GM19023 (cell line): ENCODE measurements around the gene NUMBL.
"Not testable (repeated sequence)": the region's sequence is repeated elsewhere in the genome, so short reads cannot be mapped to it uniquely, and the experiment has no call there.

ENCODE experiments used
- ATAC-seq: cut with Tn5 transposase; IDR thresholded peaks from one replicate; pipeline ENCODE4 v1.9.1; 2021; ENCODE audit warnings: mild to moderate bottlenecking, moderate library complexity; ENCODE audit not compliant: unreplicated experiment

Gene NUMBL

DNA sequence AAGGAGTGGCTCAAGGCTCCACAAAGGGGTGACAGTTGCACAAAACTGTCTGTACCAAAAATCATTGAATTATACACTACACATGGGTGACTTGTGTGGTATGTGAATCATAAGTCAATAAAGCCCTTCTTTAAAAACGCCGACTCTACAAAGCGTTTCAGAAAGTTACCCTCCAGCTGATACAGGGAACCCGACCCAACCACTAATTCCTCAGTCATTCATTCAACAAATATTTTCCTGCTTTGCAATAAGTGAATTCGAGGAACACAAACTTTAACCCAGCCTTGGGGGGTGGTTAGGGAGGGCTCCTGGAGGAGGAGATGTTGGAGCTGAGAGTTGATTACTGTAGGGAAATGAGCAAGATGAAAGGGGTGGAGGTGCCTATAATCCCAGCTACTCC is 57.2 kb downstream of the NUMBL start:
- no peak for ATAC-seq

DNA sequence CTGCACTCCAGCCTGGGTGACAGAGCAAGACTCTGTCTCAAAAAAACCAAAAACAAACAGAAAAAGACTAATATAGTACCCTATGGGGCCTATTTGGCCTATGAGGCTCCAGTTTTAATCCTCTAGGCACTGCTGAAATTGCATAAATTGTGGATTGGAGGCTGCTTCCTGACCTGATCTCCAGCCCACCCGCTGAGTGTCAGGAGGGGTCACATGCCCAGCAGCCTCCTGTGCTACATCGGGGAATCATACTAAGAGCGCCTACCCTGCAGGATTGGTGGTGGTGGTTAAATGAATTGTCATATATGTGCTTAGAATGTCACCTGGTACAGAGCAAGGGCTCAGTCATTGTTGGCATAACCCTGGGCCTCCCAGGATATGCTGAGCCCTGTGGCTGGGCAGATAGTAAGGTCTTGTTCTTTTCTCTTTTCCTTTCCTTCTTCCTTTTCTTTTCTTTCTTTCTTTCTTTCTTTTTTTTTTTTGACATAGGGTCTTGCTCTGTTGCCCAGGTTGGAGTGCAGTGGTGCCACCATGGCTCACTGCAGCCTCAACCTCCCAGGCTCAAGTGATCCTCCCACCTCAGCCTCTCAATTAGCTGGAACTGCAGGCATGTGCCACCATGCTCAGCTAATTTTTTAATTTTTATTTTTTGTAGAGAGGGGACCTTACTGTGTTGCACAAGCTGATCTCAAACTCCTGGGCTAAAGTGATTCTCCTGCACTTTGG is 58.0 kb downstream of the NUMBL start:
- no peak for ATAC-seq

DNA sequence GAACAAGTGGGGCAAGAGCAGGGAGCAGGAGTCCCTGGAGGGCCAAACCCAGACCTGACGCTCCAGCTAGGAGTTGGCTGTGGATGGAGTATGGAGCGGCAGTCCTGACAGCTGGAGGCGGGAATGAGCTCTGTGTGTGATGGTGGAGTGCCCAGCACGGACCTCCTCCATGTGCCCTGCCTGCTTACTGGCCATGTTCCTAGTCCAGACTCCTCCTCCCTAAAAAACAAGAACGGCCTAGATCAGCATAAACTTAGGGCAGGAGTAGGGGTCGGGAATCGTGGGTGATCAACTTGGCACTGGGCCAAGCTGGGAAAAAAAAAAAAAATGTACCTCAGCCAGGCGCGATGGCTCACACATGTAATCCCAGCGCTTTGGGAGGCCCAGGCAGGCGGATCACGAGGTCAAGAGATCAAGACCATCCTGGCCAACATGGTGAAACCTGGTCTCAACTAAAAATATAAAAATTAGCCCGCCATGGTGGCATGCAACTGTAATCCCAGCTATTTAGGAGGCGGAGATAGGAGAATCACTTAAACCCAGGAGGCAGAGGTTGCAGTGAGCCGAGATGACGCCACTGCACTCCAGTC is 59.8 kb downstream of the NUMBL start:
- ATAC-seq, result no peak

DNA sequence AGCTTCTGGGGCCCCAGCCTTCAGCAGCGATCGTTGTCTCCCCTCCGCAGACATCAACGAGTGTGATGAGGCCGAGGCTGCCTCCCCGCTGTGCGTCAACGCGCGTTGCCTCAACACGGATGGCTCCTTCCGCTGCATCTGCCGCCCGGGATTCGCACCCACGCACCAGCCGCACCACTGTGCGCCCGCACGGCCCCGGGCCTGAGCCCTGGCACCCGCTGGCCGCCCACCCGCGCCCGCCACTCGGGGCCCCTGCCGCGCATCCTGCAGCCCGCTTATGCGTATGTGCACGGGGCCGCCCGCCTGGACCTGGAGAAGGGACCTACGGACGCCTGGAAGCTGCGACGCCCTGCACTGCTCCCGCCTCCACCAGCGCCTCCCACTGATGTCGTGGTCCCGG is 61.1 kb downstream of the NUMBL start:
- no peak for ATAC-seq

DNA sequence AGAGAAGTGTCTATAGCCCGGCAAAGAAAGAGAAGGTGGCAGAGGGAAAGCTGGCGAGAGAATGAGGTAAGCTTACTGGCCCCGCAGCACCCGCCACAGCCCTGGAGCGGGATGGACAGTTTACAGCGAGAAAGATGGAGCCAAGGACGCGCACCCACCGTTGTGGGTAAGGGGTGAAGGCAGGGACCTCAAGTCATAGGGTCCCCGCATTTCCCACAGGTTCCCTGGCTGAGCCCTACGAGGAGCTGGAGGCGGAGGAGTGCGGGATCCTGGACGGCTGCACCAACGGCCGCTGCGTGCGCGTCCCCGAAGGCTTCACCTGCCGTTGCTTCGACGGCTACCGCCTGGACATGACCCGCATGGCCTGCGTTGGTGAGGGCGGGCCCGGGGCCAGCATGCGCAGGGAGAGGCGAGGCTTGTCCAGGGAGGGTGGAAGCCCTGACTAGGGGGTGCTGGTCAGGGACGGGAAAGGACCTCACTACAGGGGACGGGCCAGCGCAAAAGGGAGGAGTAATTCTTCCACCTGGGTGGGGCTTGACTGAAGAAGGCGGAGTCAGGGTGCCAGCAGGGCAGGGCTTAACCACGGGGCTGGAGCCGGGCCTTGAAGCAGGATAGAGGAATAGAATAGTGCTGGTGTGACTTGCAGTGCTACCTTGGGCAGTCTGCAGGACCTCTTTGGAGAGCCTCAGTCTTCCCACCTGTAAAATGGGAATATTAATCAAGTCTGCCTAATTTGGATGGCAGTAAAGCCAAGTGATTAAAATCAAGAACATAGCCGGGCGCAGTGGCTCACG is 62.8 kb downstream of the NUMBL start:
- ATAC-seq, result no peak

DNA sequence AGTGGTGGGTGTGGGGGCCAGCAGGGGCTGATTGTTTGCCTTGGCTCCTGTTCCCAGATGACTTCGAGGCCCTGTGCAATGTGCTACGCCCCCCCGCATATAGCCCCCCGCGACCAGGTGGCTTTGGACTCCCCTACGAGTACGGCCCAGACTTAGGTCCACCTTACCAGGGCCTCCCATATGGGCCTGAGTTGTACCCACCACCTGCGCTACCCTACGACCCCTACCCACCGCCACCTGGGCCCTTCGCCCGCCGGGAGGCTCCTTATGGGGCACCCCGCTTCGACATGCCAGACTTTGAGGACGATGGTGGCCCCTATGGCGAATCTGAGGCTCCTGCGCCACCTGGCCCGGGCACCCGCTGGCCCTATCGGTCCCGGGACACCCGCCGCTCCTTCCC is 63.5 kb downstream of the NUMBL start:
- ATAC-seq, result no peak

DNA sequence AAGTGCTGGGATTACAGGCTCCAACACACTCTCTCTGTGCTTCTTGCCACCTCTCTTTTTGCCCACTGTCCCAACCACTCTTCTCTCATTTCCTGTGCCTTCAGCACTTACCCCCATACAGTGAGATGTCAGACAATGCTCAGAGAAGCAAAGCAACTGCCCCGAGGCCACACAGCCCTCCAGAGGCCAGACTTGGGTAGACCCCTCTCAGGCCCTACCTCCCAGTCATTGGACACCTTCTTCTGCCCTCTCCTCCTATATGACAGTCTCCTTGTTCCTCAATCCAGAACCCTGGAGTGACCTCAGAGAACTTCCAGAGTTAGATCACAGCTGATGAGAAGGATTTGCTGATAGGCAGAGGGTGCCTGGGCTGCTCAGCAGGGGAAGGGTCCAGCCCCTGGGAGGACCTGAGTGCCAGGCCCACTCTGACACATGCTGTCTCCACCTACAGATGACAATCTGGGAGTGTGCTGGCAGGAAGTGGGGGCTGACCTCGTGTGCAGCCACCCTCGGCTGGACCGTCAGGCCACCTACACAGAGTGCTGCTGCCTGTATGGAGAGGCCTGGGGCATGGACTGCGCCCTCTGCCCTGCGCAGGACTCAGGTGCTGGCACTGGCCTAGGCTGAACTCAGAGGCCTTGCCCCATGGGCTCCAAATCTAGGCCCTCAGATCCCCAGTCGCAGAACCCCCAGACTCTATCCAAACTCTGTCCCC is 64.9 kb downstream of the NUMBL start:
- no peak for ATAC-seq

DNA sequence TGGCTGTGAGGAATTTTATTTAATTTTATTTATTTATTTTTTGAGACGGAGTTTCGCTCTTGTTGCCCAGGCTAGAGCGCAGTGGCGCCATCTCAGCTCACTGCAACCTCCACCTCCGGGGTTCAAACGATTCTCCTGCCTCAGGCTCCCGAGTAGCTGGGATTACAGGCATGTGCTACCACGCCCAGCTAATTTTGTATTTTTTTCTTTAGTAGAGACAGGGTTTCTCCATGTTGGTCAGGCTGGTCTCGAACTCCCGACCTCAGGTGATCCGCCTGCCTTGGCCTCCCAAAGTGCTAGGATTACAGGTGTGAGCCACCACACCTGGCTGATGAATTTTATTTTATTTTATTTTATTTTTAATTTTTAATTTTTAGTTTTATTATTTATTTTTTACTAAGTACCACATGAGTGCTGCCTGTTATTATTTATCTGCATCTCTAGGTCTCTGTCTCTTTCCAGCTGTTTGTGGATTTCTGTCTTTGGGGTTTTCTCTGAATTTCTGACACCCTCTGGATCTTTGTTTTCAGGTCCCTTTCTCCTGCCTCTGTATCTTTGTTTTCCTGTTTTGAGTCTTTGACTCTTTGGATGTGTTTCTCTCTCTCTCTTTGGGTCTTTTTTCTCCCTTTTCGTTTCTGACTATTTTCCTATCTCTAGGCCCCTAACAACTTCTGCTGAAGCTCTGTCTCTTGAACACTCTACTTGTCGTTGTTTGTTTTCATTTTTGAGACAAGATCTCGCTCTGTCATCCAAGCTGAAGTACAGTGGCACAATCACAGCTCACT is 65.9 kb downstream of the NUMBL start:
- ATAC-seq, result not testable (repeated sequence)

DNA sequence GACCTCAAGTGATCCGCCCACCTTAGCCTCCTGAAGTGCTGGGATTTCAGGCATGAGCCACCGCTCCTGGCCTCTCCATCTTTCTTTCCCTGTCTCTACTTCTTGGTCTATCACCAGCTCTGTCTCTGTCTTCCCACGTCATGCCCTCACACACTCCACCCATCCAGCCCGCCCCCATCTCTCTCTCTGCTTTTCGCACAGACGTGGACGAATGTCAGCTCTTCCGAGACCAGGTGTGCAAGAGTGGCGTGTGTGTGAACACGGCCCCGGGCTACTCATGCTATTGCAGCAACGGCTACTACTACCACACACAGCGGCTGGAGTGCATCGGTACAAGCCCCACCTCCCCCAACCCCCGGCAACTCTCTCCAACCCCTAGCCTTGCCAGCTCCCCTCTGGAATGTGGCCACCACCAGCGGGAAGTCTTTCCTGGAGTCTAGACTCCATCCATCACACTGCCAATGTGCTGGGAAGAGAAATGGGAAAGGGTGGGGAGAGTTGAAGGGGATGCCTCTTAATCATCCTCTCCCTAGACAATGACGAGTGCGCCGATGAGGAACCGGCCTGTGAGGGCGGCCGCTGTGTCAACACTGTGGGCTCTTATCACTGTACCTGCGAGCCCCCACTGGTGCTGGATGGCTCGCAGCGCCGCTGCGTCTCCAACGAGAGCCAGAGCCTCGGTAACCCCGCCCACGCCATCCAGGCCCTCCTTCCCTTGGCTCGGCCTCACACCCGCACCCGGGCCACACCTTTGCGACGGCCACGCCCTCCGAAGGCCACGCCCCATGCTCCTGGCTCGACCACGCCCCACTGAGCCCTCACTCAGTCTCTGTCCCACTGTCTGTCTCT is 66.8 kb downstream of the NUMBL start:
- ATAC-seq, result no peak

DNA sequence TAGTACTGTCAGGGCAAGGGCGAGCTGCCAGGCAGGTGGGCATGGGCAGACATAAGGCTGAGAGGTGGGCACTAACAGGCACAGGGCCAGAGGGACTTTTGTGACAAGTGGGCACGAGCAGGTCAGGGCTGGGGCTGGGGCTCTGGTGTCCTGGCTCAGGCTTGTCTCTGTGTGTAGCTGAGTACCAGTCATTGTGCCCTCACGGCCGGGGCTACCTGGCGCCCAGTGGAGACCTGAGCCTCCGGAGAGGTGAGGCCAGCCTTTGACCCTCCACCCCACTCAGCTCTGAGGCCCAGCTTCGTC is 67.7 kb downstream of the NUMBL start:
- ATAC-seq, result no peak

DNA sequence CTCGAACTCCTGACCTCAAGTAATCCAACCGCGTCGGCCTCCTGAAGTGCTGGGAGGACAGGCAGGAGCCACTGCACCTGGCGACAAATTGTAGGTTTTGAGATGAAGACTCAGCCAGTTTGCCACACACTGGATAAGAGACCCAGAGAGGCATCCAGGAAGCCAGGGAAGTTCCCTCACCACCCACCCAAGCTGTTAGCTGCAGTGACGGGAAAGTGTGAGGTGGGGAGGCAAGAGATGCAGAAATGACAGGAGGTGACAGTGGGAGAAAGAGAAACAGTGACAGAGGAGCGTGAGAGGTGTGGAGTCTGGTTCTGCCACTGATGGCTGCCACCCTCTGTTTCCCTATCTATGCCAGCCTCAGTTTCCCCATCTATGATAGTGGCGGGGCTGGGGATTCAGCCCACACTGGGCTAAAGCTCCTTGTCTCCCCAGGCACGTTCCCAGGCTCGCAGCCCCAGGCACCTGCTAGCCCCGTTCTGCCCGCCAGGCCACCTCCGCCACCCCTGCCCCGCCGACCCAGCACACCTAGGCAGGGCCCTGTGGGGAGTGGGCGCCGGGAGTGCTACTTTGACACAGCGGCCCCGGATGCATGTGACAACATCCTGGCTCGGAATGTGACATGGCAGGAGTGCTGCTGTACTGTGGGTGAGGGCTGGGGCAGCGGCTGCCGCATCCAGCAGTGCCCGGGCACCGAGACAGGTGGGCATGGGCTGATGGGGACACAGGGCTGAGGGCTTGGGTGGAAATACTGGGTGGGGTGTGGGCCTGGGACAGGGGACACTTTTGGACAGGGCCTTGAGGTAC is 68.3 kb downstream of the NUMBL start:
- no peak for ATAC-seq

DNA sequence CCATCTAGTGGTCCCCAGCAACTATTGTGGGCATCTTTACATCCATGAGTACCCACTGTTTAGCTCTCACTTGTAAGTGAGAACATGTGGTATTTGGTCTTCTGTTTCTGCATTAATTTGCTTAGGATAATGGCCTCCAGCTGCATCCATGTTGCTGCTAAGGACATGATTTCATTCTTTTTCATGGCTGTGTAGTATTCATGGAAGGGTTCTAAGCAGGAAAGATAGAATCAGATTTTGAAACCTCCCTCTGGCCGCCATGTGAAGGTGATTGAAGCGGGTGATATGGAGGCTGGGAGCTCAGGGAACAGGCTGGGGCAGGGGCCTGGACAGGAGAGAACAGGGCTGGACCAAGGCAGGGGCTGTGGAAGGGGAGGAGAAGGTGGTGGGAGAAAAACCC is 69.2 kb downstream of the NUMBL start:
- no peak for ATAC-seq

DNA sequence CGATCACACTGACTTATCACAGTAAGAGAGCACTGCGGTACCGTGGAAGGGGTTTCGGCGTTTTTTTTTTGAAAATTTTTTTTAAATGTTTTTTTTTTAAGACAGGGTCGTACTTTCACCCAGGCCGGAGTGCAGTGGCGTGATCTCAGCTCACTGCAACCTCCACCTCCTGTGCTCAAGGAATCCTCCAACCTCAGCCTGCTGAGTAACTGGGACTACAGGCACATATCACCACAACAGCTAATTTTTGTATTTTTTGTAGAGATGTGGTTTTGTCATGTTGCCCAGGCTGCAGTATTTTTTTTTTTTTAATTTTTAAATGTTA is 70.3 kb downstream of the NUMBL start:
- ATAC-seq, result no peak

DNA sequence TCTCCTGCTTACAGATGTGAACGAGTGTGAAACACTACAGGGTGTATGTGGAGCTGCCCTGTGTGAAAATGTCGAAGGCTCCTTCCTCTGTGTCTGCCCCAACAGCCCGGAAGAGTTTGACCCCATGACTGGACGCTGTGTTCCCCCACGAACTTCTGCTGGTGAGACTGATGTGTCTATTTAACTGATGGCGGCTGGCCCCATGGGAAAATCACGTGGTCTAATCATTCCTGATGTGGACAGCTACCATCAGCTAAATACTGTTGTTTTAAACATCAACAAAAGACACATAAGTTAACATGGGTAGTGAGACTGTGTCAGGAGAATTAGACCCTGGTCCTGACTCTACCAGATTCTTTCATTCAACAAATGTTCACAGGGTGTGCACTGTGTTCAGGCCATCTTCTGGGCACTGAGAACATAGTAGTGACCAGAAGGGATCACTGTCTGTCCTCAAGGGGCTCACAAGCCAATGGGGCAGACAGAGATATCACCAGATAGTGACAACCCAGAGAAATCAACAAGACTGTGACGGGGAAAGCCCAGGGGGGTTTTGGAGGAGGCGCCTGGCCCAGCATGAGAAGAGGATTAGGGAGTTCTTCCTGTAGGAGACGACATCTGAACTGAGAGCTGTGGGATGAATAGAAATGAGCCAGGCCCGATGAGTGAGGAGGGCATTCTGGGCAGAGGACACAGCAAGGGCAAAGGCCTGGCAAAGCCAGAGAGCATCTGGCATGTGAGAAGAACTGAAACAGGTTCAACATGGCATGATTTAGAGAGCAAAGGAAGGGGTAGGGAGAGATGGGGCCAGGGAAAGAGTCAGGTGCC is 70.9 kb downstream of the NUMBL start:
- no peak for ATAC-seq

DNA sequence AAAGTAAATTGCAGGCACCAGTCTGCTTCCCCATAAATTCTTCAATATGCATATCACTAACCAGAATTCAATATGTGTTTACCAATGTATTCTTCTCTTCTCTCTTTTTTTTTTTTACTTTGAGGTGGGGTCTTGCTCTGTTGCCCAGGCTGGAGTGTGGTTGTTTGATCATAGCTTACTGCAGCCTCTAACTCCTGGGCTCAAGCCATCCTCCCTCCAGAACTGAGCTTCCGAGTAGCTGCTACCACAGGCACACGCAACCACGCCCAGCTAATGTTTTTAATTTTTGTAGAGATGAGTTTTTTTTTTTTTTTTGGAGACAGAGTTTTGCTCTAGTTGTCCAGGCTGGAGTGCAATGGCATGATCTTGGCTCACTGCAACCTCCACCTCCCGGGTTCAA is 72.5 kb downstream of the NUMBL start:
- ATAC-seq, result no peak

DNA sequence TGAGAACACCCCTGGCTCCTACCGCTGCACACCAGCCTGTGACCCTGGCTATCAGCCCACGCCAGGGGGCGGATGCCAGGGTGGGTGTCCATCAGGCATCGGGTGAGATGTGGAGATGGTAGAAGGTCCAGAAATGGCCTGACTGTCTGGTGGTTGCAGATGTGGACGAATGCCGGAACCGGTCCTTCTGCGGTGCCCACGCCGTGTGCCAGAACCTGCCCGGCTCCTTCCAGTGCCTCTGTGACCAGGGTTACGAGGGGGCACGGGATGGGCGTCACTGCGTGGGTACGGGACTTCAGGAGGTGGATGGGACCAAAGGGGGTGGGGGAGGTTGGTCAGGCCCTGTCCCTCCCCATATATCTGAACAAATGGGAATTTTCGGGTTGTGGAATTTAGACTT is 73.5 kb downstream of the NUMBL start:
- ATAC-seq, result no peak

DNA sequence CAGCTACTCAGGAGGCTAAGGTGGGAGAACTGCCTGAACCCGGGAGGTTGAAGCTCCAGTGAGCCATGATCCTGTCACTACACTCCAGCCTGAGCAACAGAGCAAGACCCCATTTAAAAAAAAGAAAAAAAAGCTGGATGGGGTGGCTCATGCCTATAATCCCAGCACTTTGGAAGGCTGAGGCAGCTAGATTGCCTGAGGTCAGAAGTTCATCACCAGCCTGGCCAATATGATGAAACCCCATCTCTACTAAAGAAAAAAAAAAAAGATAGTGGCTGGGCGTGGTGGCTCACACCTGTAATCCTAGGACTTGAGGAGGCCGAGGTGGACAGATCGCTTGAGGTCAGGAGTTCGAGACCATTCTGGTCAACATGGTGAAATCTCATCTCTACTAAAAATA is 74.3 kb downstream of the NUMBL start:
- no peak for ATAC-seq
